Type B pancreatic cell (in vitro differentiated cells): ENCODE measurements around the gene ENTPD8. TPM values are rescaled to one million over a fixed set of nuclear protein-coding genes. Genes with fewer than 3 reads are reported as not detected.
A peak's percentile ranks its signal among the peaks of the same experiment; 100 is the strongest.

Experiments
- DNase-seq: peaks from one replicate; pipeline ENCODE4 v3.0.0; 2021; ENCODE audit warnings: mixed read lengths; ENCODE audit not compliant: unreplicated experiment; ENCODE audit errors: extremely low spot score
- H3K27ac Mint-ChIP-seq: 2 replicates; pipeline ENCODE4 v1.8.0; 2021; ENCODE audit warnings: mild to moderate bottlenecking, mixed read lengths
- H3K27me3 Mint-ChIP-seq: 2 replicates; pipeline ENCODE4 v1.8.0; 2021; ENCODE audit warnings: mixed read lengths
- H3K36me3 Mint-ChIP-seq: 2 replicates; pipeline ENCODE4 v1.8.0; 2021; ENCODE audit warnings: mixed read lengths
- H3K4me1 Mint-ChIP-seq: one replicate; pipeline ENCODE4 v1.8.0; 2021; ENCODE audit warnings: mixed read lengths; ENCODE audit not compliant: unreplicated experiment
- H3K4me3 Mint-ChIP-seq: 2 replicates; pipeline ENCODE4 v1.8.0; 2021; ENCODE audit warnings: mild to moderate bottlenecking, mixed read lengths
- H3K9me3 Mint-ChIP-seq: 2 replicates; pipeline ENCODE4 v1.8.0; 2021; ENCODE audit warnings: mixed read lengths
- total RNA-seq: library from RNA; stranded (reverse); gene quantifications from 2 replicates; pipeline ENCODE4 v1.2.1, GENCODE V29; 2021; ENCODE audit warnings: low replicate concordance
- TF ChIP-seq, protein P1 (sequence below): fragments of 200-600 bp; sonication (generic); conservative IDR thresholded peaks from 2 replicates; pipeline ENCODE4 v1.5.0; 2021; ENCODE audit warnings: antibody characterized with exemption, mild to moderate bottlenecking

Gene ENTPD8
- total RNA-seq, 1 donor from 2014 or later, result 2.1 TPM

DNA sequence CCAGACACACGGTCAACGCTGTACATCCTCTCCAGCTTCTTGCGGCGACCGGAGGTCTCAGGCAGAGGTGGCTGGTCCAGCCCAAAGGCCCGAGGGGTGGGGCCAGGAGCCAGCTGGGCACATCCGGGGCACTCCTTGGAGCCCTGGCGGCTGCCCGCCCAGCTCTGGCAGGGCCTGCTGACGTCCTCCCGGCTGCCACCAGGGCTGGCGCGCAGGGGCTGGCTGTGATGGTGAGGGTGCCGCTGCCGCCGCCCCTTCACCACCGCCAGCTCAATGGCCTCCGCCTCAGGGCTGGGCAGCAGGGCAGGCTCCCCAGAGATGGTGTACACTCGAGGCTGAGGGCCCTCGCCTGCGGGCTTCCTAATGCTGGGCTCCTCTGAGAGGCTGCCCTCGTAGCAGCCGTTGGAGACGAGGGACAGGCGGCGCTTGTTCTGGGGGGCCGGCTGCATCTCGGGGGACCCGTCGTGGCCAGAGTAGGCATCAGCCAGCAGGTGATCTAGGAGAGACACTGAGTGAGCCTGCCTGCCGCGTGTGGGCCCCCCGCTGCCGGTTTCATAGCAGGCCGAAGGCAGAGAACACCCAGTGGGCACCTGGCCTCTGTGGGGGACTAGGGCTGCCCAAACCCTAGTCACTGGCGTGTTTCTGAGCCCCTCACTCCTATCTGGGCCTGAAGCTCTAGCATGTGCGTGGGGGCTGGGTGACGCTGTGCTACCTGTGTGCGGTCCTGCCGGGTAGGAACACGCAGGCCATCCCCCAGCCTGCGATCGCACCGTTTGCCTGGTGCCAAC is 16.4 kb upstream of the ENTPD8 start:
- no peaks in the 10 kb centered on the region for H3K4me1 Mint-ChIP-seq
- TF ChIP-seq, protein P1, sequence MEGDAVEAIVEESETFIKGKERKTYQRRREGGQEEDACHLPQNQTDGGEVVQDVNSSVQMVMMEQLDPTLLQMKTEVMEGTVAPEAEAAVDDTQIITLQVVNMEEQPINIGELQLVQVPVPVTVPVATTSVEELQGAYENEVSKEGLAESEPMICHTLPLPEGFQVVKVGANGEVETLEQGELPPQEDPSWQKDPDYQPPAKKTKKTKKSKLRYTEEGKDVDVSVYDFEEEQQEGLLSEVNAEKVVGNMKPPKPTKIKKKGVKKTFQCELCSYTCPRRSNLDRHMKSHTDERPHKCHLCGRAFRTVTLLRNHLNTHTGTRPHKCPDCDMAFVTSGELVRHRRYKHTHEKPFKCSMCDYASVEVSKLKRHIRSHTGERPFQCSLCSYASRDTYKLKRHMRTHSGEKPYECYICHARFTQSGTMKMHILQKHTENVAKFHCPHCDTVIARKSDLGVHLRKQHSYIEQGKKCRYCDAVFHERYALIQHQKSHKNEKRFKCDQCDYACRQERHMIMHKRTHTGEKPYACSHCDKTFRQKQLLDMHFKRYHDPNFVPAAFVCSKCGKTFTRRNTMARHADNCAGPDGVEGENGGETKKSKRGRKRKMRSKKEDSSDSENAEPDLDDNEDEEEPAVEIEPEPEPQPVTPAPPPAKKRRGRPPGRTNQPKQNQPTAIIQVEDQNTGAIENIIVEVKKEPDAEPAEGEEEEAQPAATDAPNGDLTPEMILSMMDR, result no peak
- no peak for DNase-seq
- H3K36me3 Mint-ChIP-seq, result no peaks in the 10 kb centered on the region
- no peaks in the 10 kb centered on the region for H3K9me3 Mint-ChIP-seq
- H3K27me3 Mint-ChIP-seq, result no peaks in the 10 kb centered on the region
- H3K27ac Mint-ChIP-seq, result no peak overlapping the region
- peak overlapping the region; percentile 63 for H3K4me3 Mint-ChIP-seq

GRCh38 chr9:137456864-137457405 is 15.8 kb upstream of the ENTPD8 start:
- Mint-ChIP-seq H3K36me3 (no peaks in the 10 kb centered on the region), H3K4me1 (no peaks in the 10 kb centered on the region), H3K9me3 (no peaks in the 10 kb centered on the region), H3K27me3 (no peaks in the 10 kb centered on the region), H3K27ac (peak overlapping the region; percentile 46), H3K4me3 (peak overlapping the region; percentile 49)
- no peak for DNase-seq
- TF ChIP-seq, protein P1, result no peak

GRCh38 chr9:137456061-137456863 is 15.1 kb upstream of the ENTPD8 start:
- Mint-ChIP-seq H3K4me3 (peak overlapping the region; percentile 74), H3K27me3 (no peaks in the 10 kb centered on the region), H3K27ac (peak overlapping the region; percentile 46), H3K9me3 (no peaks in the 10 kb centered on the region), H3K4me1 (no peaks in the 10 kb centered on the region), H3K36me3 (no peaks in the 10 kb centered on the region)
- DNase-seq, result no peak
- TF ChIP-seq, protein P1, result no peak

DNA sequence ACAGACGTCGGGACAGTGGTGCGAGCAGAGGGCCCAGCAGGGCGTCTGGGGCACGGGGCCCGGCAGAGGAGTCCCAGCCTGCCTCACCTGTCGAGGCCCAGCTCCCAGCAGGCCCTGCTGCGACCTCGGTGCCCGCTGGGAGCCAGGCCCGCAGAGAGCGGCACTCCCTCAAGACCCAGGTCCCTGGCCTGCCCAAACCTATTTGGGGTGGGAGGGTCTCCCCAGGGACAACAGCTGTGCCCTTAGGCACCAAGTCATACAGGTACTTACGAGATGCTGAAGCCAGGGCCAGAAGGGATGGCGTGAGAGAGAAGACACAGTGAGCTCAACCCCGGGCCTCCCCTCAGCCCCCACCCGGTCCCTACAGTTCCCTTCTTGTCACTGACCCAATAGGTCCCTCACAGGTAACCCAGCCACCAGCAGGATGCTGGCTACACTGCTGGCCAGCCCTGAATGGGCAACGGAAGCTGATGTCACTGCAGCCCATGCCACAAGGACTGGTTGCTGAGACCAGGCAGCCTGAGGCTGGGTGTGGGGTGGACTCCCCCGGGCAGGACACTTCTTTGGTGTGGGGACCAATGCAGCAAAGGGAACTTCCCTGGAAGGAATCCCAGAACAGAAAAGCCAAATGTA is 14.3 kb upstream of the ENTPD8 start:
- Mint-ChIP-seq H3K27me3 (no peaks in the 10 kb centered on the region), H3K4me3 (peak overlapping the region; percentile 58), H3K27ac (peak overlapping the region; percentile 26), H3K36me3 (no peaks in the 10 kb centered on the region), H3K9me3 (no peaks in the 10 kb centered on the region), H3K4me1 (no peaks in the 10 kb centered on the region)
- DNase-seq, result no peak
- TF ChIP-seq, protein P1, result no peak

DNA sequence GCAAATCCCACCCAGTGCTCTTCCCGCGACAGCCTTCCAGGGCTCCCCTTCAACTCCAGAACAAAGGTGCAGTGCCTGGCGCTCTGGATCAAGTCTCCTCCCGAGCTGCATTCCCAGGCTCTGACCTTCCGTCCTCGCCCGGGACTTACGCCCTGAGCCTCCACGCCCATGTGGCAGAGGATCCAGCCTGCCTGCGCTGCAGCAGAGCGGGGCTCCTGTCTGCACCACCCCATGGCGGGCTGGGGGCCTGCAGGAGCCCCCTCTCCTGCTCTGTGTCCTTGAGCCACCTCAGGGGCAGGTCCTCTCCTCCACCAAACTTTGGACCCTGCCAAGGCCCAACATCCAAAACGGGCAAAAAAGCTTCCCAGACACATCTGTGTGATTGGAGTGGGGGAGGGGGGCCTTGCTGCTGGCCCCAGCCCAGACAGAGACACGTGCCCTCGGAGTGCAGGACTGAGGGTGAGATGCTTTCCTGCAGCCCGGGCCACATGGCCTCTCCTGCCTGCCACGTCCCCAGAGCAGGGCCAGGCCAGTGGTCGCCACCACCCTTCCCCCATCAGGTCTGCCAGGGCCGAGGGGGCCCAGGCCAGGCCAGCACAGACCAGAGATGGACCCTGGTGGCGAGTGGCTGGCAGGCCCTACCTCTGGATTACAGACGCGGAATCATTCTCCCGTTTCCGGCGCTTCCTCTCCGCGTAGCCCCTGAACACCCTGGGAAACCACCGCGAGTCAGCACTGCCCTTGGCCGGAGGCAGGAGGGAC is 13.6 kb upstream of the ENTPD8 start:
- H3K27ac Mint-ChIP-seq, result peak overlapping the region; percentile 59
- peak overlapping the region; percentile 74 for H3K4me3 Mint-ChIP-seq
- TF ChIP-seq, protein P1, result no peak
- H3K27me3 Mint-ChIP-seq, result no peaks in the 10 kb centered on the region
- no peak for DNase-seq
- H3K9me3 Mint-ChIP-seq, result no peaks in the 10 kb centered on the region
- H3K4me1 Mint-ChIP-seq, result no peaks in the 10 kb centered on the region
- H3K36me3 Mint-ChIP-seq, result no peaks in the 10 kb centered on the region
